Epithelial cell of prostate (primary cell): ENCODE measurements around the gene DIPK1B.

ENCODE experiments used
- DNase-seq: peaks from one replicate; pipeline ENCODE4 v3.0.0-alpha.2; 2011; ENCODE audit warnings: low read depth, low spot score
- H3K27ac ChIP-seq: fragments of 450-650 bp; 2 replicates; pipeline ENCODE4 v1.5.1; 2017; ENCODE audit warnings: mild to moderate bottlenecking

The DIPK1B gene

DNA sequence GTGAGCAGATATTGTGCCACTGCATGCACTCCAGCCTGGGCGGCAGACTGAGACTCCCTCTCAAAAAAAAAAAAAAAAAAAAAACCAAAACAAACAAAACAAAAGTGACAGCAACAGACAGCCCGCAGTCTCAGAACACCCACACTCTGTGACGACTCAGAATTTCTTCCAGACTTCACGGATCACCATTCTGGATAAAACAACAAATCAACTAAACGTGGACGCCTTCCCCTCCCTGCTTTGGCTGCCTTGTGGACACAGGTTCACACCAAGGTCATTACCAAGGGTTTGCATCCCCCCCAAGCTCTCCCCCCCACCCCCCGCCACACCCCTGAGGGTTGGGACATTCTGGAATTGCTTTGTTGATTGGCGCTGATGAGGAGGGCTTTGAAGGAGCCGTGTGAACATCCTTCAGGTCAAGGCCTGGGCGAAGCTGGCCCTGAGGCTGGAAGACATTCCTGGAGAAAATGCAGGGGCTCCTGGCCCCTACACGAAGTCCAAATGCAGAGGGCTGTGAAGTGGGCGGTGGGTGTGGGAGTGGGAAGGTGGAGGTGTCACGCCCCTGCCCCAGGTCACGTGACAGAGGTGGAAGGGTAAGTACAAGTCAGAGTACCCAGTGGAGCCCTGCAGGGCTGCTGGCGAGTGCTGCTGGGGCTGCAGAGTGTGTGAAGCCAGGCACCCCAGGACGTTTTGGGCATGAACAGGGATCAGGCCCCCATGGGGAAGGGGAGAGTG is 20.2 kb downstream of the DIPK1B start:
- DNase-seq: no peak

GRCh38 chr9:136733611-136734010 is 21.2 kb downstream of the DIPK1B start:
- H3K27ac ChIP-seq: no peak overlapping the region

More for the DNA sequence above, 20.2 kb downstream of the DIPK1B start:
- no peak overlapping the region for H3K27ac ChIP-seq

DNA sequence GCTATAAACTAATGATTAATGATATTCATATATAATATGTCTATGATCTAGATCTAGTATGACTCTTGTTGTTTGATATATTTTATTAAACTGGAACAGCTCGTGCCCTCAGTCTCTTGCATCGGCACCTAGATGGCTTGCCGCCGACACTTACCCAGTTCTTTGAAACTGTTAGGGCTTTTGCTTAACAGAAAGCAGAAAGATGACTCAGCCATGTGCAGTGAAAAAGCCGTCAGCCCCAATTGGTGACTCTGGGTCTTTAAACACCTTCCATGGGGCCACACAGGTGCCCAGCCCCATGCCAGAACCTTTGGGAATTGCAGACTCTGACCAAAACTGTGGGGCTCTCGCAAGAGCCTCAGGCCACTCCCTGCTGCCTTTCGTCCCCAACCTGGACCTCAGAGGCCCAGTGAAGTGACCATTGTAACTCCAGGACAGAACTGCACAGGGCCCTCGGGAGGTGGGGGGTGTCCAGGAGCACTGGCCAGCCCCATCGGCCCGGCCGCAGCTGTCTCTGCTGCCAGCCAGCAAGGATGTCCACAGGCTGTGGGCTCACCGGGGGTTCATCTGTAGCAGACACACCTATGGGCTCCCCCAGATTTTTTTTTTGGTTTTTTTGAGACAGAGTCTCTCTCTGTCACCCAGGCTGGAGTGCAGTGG is 22.6 kb downstream of the DIPK1B start:
- DNase-seq: no peak
- H3K27ac ChIP-seq: no peak overlapping the region

More at GRCh38 chr9:136733611-136734010, 21.2 kb downstream of the DIPK1B start:
- no peak for DNase-seq

GRCh38 chr9:136735812-136736480 is 23.6 kb downstream of the DIPK1B start:
- DNase-seq: no peak
- no peak overlapping the region for H3K27ac ChIP-seq

DNA sequence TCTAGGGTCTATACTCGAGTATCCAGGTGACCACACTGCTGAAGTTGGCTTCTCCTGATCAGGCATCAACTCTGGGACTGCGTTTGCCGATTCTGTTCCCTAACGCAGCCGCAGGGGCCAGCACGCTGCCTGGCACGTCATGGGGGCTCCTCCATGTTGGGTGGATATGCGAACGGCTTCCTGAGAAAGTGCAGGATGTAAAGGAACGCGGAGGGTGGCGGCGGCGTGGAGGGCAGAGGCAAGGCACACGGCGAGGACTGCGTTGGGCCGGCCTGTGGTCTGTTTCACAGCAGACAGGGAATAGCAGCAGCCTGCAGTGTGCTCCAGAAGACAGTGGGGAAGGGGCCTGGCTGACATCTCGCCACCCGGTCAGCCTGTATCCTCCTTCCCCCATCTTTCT is 26.6 kb downstream of the DIPK1B start:
- H3K27ac ChIP-seq: no peak overlapping the region
- DNase-seq: no peak

DNA sequence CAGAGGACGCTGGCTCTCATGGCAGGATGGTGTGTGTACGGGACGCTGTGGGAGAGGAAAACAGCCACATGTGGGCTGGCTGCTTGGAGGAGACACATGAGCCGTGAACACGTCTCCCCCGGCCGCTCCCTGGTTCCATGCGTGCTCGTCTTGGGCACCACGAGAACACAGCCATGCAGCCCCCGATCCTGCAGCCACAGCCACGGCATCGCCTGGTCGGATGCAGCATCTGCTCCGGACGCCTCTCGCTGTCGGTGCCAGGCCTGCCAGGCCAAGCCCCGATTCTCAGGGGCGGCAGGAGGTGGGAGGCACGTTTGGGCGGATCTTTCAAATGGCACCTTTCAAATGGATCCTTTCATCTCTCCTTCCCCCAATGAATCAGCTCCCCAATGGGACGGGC is 27.1 kb downstream of the DIPK1B start:
- no peak overlapping the region for H3K27ac ChIP-seq

DNA sequence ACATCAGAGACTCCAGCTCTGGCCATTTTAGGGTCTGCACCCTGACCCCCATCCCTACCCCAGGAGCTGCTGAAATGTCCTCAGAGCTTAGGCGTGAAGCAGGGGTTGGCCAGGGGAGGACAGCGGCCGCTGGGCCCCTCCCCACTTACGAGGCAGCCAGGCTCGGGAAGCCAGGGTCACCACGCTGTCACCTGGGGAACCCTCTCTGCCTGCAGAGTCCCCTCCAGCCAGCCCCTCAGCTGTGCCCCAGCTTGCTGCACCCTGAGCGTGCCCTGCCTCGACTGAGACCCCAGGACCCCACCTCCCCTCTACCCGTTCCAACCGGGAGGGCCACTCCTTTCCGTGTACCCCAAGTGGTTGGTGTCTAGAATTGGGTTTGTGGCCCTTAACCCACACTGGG is 27.7 kb downstream of the DIPK1B start:
- DNase-seq: no peak

More for the DNA sequence above, 27.1 kb downstream of the DIPK1B start:
- DNase-seq: no peak

DNA sequence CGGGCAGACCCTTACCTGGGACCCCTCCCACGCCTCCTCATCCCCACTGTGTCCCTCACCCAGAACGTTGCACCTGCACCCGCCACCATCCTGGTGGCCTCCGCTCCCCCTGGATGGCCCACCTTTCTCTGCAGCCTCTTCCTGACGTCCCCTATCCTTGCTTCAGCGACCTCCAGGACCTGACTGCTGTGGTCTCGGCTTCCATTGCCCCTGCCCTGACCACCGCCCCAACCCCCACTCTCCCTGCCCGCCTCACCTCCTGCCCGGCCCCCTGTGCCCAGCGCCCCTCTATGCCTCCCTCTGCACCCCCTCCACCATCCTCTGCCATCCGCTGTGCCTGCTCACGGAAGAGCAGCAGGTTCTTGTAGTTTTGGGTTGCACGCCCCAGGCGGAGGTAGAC is 28.1 kb downstream of the DIPK1B start:
- no peak overlapping the region for H3K27ac ChIP-seq
- no peak for DNase-seq

More for the DNA sequence above, 27.7 kb downstream of the DIPK1B start:
- no peak overlapping the region for H3K27ac ChIP-seq

DNA sequence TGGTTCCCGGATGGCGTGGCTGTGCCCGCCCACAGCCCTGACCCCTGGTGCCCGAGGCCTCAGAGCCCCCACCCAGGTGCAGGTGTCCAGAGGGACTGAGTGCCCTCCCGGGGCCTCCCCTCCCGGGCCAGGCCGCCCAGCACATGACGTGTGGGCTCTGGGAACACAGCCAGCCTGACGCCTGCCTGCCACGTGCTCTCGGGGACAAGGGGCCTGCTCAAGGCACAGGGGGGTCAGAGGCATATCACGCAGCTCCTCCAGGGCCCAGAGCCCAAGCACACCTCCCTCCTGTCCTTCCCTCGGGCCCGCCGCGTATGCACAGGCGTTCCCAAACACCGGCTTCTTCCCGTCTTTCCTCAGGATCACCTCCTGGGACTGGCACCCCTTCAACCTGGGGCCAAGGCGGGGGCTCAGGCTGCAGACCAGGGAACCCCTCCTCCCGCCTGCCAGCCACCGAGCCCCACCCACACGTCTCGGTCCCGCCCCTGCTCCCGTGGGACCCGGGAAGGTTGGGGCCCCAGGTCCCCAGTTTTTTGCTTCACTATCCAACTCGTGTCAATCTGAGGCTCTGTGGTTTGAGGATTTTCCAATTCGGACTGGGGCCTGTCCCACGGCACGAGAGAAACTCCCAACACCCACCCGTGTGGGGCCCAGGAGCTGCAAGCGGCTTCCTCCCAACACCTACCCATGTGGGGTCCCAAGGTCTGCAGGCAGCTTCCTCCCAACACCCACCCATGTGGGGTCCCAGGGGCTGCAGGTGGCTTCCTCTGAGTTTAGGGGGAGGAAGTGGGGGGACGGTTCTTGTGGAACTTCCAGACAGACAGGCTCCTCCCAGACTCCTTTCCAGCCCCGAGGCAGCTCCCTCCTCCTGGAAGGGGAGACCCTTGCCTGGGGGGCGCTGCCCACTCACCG is 28.9 kb downstream of the DIPK1B start:
- H3K27ac ChIP-seq: no peak overlapping the region
- DNase-seq: no peak

- no peak overlapping the region for H3K27ac ChIP-seq
- no peak for DNase-seq
These were observed 29.7 kb downstream of the DIPK1B start for GRCh38 chr9:136741883-136742571.

GRCh38 chr9:136742591-136743391 is 30.4 kb downstream of the DIPK1B start, which contains the start of gene LCN10:
Gene LCN10, minus strand, starts transcription at chr9:136742940. Its CDS starts 37 bp downstream, at chr9:136742903.
- H3K27ac ChIP-seq: no peak within 1 kb of the TSS
- DNase-seq: no peak

- no peak for DNase-seq
- H3K27ac ChIP-seq: no peak overlapping the region
These were observed 31.4 kb downstream of the DIPK1B start for GRCh38 chr9:136743639-136744211.

- no peak for DNase-seq
- H3K27ac ChIP-seq: no peak overlapping the region
These were observed 32.4 kb downstream of the DIPK1B start for GRCh38 chr9:136744773-136745172.

DNA sequence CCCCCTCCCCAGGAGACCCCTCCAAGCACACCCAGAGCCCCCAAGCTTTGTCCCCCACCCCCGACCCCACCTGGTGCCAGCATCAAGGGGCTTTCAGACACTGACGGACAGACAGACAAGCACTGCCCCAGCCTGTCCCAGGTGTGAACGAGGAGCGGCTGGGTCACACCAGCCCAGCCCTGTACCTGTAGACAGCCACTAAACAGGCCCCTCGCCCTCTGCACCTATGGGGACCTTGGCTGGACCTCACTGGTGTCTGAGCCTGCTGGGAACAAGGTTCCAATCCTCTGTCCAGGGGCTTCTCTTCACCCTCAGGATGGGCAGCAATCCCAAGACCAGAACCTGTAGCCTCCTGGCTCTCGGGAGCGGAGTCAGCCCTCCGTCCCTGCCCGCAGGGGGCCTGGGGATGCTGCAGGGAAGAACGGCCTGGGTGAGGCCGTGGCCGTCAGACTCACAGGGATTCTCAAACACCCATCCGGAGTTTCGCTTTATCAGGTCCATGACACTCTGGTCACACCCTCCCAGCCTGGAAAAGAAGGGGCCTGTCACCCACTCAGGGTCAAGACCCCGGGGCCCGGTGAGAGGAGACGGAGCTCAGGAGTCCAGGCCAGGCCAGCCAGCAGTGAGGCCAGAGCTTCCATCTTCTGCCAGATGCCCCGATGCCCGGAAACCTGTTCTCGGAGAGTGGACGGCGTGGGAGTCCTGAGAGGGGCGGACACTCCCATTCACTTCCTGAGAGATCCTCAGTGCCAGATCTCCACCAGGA is 33.2 kb downstream of the DIPK1B start:
- no peak overlapping the region for H3K27ac ChIP-seq
- DNase-seq: no peak

- no peak for DNase-seq
- no peak overlapping the region for H3K27ac ChIP-seq
These were observed 33.8 kb downstream of the DIPK1B start for GRCh38 chr9:136746155-136746490.

- no peak for DNase-seq
- no peak overlapping the region for H3K27ac ChIP-seq
These were observed 34.2 kb downstream of the DIPK1B start for GRCh38 chr9:136746621-136747020.

GRCh38 chr9:136747161-136748060 is 35.0 kb downstream of the DIPK1B start:
- H3K27ac ChIP-seq: no peak overlapping the region
- DNase-seq: no peak
